ENCODE measurements around the gene PXT1. TPM values are rescaled to one million over a fixed set of nuclear protein-coding genes. Genes with fewer than 3 reads are reported as not detected.

The PXT1 gene
- total and polyA plus RNA-seq, 9 of the 15 experiments (the other 6 are each of a cell fraction or from before 2014, with no cell fraction given): 0.09 to 0.11 (median 0.10) TPM; not detected in 5

- TF ChIP-seq, protein P1, sequence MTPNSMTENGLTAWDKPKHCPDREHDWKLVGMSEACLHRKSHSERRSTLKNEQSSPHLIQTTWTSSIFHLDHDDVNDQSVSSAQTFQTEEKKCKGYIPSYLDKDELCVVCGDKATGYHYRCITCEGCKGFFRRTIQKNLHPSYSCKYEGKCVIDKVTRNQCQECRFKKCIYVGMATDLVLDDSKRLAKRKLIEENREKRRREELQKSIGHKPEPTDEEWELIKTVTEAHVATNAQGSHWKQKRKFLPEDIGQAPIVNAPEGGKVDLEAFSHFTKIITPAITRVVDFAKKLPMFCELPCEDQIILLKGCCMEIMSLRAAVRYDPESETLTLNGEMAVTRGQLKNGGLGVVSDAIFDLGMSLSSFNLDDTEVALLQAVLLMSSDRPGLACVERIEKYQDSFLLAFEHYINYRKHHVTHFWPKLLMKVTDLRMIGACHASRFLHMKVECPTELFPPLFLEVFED (CRISPR knock-in tag; conservative IDR thresholded peaks at IDR 0.05): 0 out of 2 replicates have a peak, but pooled peaks have one; percentile 28
- TF ChIP-seq ZNF165 (CRISPR knock-in tag; IDR thresholded peaks at IDR 0.05; ENCODE audit: borderline replicate concordance): no peak
Observed at GRCh38 chr6:36492092-36492491, 49.4 kb upstream of the PXT1 start (continued).

DNA sequence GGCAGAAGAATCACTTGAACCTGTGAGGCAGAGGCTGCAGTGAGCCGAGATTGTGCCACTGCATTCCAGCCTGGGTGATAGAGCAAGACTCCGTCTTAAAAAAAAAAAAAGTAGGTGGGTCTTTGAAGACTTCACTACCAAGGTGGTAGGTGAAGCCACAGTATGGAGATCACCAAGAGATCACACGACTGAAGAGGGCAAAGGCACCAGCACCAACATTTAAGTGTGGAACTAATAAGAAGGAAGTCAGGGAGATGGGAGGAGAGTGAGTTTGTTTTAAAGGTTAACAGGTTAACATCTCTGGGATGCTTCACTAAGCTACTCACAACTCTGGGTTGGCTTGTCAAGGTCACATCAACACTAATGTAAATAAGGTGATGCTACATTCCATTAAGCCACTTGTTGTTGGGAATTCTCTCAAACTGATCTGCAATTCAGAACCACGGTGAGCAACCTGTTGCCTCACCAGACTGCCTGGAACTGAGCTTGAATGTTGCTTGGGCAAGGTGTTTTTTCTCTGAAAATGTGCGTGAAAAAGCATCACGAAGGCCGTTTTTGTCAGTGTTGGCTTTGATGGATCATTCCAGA is 48.8 kb upstream of the PXT1 start:
- H3K9ac ChIP-seq (ENCODE audit: insufficient read depth in 1 of 2, low read depth in 2 of 2, low read length in 2 of 2): no peak overlapping the region
- no peaks in the 10 kb centered on the region for H3K79me2 ChIP-seq (ENCODE audit: control insufficient read depth, insufficient read depth, low read length)
- FAIRE-seq (no peak), DNase-seq (ENCODE audit: extremely low read depth in 1 of 4, low spot score in 3 of 4) (no peak), ATAC-seq (no peak)
- H3K27me3 ChIP-seq (ENCODE audit: control insufficient read depth in 2 of 2, insufficient read depth in 2 of 2, low read length in 2 of 2): no peaks in the 10 kb centered on the region
- in situ Hi-C loops (cut with MboI) (no loop called here), intact Hi-C loops (cut with micrococcal nuclease) (no loop called here)
- no peak overlapping the region for H2AFZ ChIP-seq (ENCODE audit: low read depth, low read length)
- H3K4me2 ChIP-seq (ENCODE audit: insufficient read depth, low read length): no peak overlapping the region
- peaks cover 2% of the 10 kb centered on the region for H3K9me1 ChIP-seq (ENCODE audit: control insufficient read depth, insufficient read depth, low read length)
- no peak overlapping the region for H3K27ac ChIP-seq (ENCODE audit: extremely low read depth, low read depth, low read length)
- BruUV-seq (replicated peaks): no TSS peak
- ChIA-PET CTCF (ENCODE audit: low intra/inter-chr PET ratio) (no interaction called here), POLR2A (no interaction called here)
- WGBS (ENCODE audit: insufficient coverage, low coverage, missing lambda C conversion rate): 77% methylated on average over 7 of the region's 7 CpGs
- no peaks in the 10 kb centered on the region for H3K9me3 ChIP-seq (replicated peaks; ENCODE audit: control insufficient read depth, insufficient read depth, low read depth, low read length)
- no peak overlapping the region for H3K4me3 ChIP-seq
- no peaks in the 10 kb centered on the region for H4K20me1 ChIP-seq (replicated peaks; ENCODE audit: control insufficient read depth, insufficient read depth, low read length)
- no peaks in the 10 kb centered on the region for H3K4me1 ChIP-seq (replicated peaks in 1 of 2; ENCODE audit: control insufficient read depth in 2 of 2, insufficient read depth in 2 of 2, low read length in 2 of 2)
- peaks cover 72% of the 10 kb centered on the region for H3K36me3 ChIP-seq (ENCODE audit: control insufficient read depth, insufficient read depth, low read length)
- TF ChIP-seq MLLT1 (IDR thresholded peaks at IDR 0.05) (no peak), SUPT5H (IDR thresholded peaks at IDR 0.05) (peak; percentile 24), POLR2AphosphoS5 (IDR thresholded peaks at IDR 0.05; ENCODE audit: control insufficient read depth, insufficient read depth, low read depth, low read length) (0 out of 2 replicates have a peak, but pooled peaks have one; percentile 10), TEAD2 (tag; IDR thresholded peaks at IDR 0.05) (no peak), SMAD4 (CRISPR knock-in tag; conservative IDR thresholded peaks at IDR 0.05) (no peak), ETV1 (tag; conservative IDR thresholded peaks at IDR 0.05; ENCODE audit: low read depth) (no peak), NBN (IDR thresholded peaks at IDR 0.05; ENCODE audit: low read depth) (no peak), POLR2A (conservative IDR thresholded peaks at IDR 0.05) (peak; percentile 60)
